ENCODE measurements around the gene TIMP3. TPM values are rescaled to one million over a fixed set of nuclear protein-coding genes. Genes with fewer than 3 reads are reported as not detected.

The TIMP3 gene
- polyA plus RNA-seq, 1 of the 3 experiments (the other 2 are of a cell fraction) = 26.1 TPM

DNA sequence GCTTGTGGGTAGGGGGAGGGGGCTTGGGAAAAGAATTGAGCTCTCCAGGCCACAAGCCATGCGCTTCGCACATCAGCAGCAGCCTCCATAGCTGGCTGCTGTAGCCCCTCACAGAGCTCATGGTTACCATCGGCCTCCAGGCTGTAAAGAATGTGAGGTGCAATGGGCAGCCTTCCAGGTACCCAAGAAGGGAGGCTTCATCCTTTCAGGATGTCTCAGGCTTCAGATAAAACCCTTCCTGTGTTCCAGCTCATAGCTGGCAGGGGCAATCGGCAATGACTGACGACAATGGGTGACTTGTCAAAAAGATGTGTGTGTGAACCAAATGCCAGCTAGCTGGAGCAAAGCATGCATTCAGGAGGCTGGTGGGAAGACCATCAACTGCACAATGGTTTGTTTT, 102.0 kb downstream of the TIMP3 start:
- 65% methylated on average over 2 of the region's 5 CpGs for WGBS (ENCODE audit: low lambda C conversion rate)
- H3K27me3 ChIP-seq (ENCODE audit: insufficient read depth) = no peaks in the 10 kb centered on the region
- H3K4me2 ChIP-seq = no peak overlapping the region
- CTCF ChIA-PET = interaction anchor here (0.8 to 3.3 kb wide), 5 partner anchors 7 to 102 kb away, joined by 3 to 16 read pairs (median 3); partner anchors contain the start of gene TIMP3
- POLR2A ChIA-PET = interaction anchor here (1.1 kb wide), 1 partner anchor 20 kb away, joined by 4 read pairs; no protein-coding TSS in a partner anchor
- no peak for DNase-seq
- H3K9ac ChIP-seq = no peak overlapping the region
- H4K20me1 ChIP-seq (ENCODE audit: insufficient read depth) = no peaks in the 10 kb centered on the region
- no peak overlapping the region for H3K4me3 ChIP-seq (ENCODE audit: low read depth in 2 of 2, low read length in 1 of 2)
- no peaks in the 10 kb centered on the region for H3F3A ChIP-seq (replicated peaks; ENCODE audit: insufficient read depth)
- H3K27ac ChIP-seq (ENCODE audit: low read depth in 2 of 2, low read length in 1 of 2) = no peak overlapping the region; a peak in 1 of 4 replicates
- H2AFZ ChIP-seq (ENCODE audit: low read depth) = no peak overlapping the region
- H3K9me2 ChIP-seq = no peaks in the 10 kb centered on the region
- H3K4me1 ChIP-seq (ENCODE audit: control insufficient read depth in 1 of 2, insufficient read depth in 2 of 2, low read depth in 1 of 2, low read length in 1 of 2) = peaks cover 0 to 20% of the 10 kb centered on the region in 2 experiments; a peak in 2 of 4 replicates
- H3K36me3 ChIP-seq (replicated peaks in 1 of 2; ENCODE audit: control insufficient read depth in 1 of 2, insufficient read depth in 2 of 2, low read length in 1 of 2) = no peaks in the 10 kb centered on the region
- no peaks in the 10 kb centered on the region for H3K79me2 ChIP-seq (ENCODE audit: insufficient read depth)
- no peaks in the 10 kb centered on the region for H3K9me3 ChIP-seq
- TF ChIP-seq MXI1 (IDR thresholded peaks at IDR 0.05; ENCODE audit: low read depth, low read length) (no peak), FOXM1 (IDR thresholded peaks at IDR 0.05; ENCODE audit: low read depth) (no peak), RAD21 (IDR thresholded peaks at IDR 0.05; ENCODE audit: low read length) (no peak), FOXJ3 (CRISPR knock-in tag; IDR thresholded peaks at IDR 0.05) (no peak), SIN3A (IDR thresholded peaks at IDR 0.05; ENCODE audit: borderline replicate concordance, low read depth, low read length) (no peak), CHD2 (IDR thresholded peaks at IDR 0.05; ENCODE audit: low read length, partially characterized antibody) (no peak), FOSL2 (IDR thresholded peaks at IDR 0.05; ENCODE audit: borderline replicate concordance, low read depth) (no peak), JUND (IDR thresholded peaks at IDR 0.05) (no peak), GATA2 (CRISPR knock-in tag; IDR thresholded peaks at IDR 0.05) (no peak), RFX5 (IDR thresholded peaks at IDR 0.05; ENCODE audit: low read length) (no peak), TCF12 (IDR thresholded peaks at IDR 0.05) (no peak)
- TF ChIP-seq, protein P1, sequence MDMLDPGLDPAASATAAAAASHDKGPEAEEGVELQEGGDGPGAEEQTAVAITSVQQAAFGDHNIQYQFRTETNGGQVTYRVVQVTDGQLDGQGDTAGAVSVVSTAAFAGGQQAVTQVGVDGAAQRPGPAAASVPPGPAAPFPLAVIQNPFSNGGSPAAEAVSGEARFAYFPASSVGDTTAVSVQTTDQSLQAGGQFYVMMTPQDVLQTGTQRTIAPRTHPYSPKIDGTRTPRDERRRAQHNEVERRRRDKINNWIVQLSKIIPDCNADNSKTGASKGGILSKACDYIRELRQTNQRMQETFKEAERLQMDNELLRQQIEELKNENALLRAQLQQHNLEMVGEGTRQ (IDR thresholded peaks at IDR 0.05; ENCODE audit: borderline replicate concordance, low read depth, low read length) = no peak
- TF ChIP-seq, protein P2, sequence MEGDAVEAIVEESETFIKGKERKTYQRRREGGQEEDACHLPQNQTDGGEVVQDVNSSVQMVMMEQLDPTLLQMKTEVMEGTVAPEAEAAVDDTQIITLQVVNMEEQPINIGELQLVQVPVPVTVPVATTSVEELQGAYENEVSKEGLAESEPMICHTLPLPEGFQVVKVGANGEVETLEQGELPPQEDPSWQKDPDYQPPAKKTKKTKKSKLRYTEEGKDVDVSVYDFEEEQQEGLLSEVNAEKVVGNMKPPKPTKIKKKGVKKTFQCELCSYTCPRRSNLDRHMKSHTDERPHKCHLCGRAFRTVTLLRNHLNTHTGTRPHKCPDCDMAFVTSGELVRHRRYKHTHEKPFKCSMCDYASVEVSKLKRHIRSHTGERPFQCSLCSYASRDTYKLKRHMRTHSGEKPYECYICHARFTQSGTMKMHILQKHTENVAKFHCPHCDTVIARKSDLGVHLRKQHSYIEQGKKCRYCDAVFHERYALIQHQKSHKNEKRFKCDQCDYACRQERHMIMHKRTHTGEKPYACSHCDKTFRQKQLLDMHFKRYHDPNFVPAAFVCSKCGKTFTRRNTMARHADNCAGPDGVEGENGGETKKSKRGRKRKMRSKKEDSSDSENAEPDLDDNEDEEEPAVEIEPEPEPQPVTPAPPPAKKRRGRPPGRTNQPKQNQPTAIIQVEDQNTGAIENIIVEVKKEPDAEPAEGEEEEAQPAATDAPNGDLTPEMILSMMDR (IDR thresholded peaks at IDR 0.05) = no peak
- TF ChIP-seq, protein P3, sequence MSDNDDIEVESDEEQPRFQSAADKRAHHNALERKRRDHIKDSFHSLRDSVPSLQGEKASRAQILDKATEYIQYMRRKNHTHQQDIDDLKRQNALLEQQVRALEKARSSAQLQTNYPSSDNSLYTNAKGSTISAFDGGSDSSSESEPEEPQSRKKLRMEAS (IDR thresholded peaks at IDR 0.05; ENCODE audit: low read depth) = no peak

DNA sequence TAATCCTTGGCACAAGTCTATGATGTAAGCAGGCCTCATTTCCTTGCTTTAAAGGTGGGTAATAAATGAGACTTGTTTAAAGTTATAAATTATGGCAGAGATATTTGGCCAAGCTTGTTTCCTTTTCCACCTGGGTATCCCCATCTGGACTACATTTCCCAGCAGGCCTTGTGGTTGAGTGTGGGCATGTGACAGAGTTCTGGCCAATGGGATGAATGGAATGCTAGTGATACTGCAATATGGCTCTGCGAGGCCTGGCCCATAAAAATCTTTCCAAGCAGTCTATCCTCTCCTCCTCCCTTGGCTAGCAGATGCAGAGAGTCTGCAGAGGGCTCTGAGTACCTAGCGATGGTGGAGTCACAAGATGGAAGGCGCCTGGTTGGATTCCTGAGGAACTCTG, 102.5 kb downstream of the TIMP3 start:
- POLR2A ChIA-PET = interaction anchor here (1.1 kb wide), 1 partner anchor 21 kb away, joined by 4 read pairs; no protein-coding TSS in a partner anchor
- H3K27ac ChIP-seq (ENCODE audit: low read depth in 2 of 2, low read length in 1 of 2) = no peak overlapping the region; a peak in 1 of 4 replicates
- H4K20me1 ChIP-seq (ENCODE audit: insufficient read depth) = no peaks in the 10 kb centered on the region
- WGBS (ENCODE audit: low lambda C conversion rate) = 70% methylated on average over 3 of the region's 3 CpGs
- no peaks in the 10 kb centered on the region for H3K36me3 ChIP-seq (replicated peaks in 1 of 2; ENCODE audit: control insufficient read depth in 1 of 2, insufficient read depth in 2 of 2, low read length in 1 of 2)
- DNase-seq = peak; percentile 60
- CTCF ChIA-PET = interaction anchor here (0.8 to 1.2 kb wide), 4 partner anchors 10 to 103 kb away, joined by 3 to 4 read pairs (median 4); partner anchors contain the start of gene TIMP3
- H3K4me2 ChIP-seq = no peak overlapping the region
- no peaks in the 10 kb centered on the region for H3F3A ChIP-seq (replicated peaks; ENCODE audit: insufficient read depth)
- no peaks in the 10 kb centered on the region for H3K27me3 ChIP-seq (ENCODE audit: insufficient read depth)
- no peaks in the 10 kb centered on the region for H3K79me2 ChIP-seq (ENCODE audit: insufficient read depth)
- no peak overlapping the region for H3K9ac ChIP-seq
- no peaks in the 10 kb centered on the region for H3K9me3 ChIP-seq
- H3K4me3 ChIP-seq (ENCODE audit: low read depth in 2 of 2, low read length in 1 of 2) = no peak overlapping the region
- 0 out of 2 replicates have a peak overlapping the region, but pooled peaks have one; percentile 56 for H2AFZ ChIP-seq (ENCODE audit: low read depth)
- peaks cover 0 to 20% of the 10 kb centered on the region in 2 experiments; a peak in 2 of 4 replicates for H3K4me1 ChIP-seq (ENCODE audit: control insufficient read depth in 1 of 2, insufficient read depth in 2 of 2, low read depth in 1 of 2, low read length in 1 of 2)
- TF ChIP-seq SIN3A (IDR thresholded peaks at IDR 0.05; ENCODE audit: borderline replicate concordance, low read depth, low read length) (no peak), GABPA (IDR thresholded peaks at IDR 0.05; ENCODE audit: low read depth) (no peak), YY1 (IDR thresholded peaks at IDR 0.05; ENCODE audit: low read depth) (peak; percentile 36; the same call in 1 of the 2 replicates), TAF1 (IDR thresholded peaks at IDR 0.05; ENCODE audit: borderline replicate concordance, low read depth, low read length) (no peak), POLR2AphosphoS5 (IDR thresholded peaks at IDR 0.05; ENCODE audit: low read depth, low read length) (no peak), MEF2A (IDR thresholded peaks at IDR 0.05; ENCODE audit: borderline replicate concordance, low read depth) (no peak)
- TF ChIP-seq, protein P4, sequence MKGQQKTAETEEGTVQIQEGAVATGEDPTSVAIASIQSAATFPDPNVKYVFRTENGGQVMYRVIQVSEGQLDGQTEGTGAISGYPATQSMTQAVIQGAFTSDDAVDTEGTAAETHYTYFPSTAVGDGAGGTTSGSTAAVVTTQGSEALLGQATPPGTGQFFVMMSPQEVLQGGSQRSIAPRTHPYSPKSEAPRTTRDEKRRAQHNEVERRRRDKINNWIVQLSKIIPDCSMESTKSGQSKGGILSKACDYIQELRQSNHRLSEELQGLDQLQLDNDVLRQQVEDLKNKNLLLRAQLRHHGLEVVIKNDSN (IDR thresholded peaks at IDR 0.05; ENCODE audit: borderline replicate concordance, low read depth) = peak; percentile 92
- TF ChIP-seq, protein P1 (IDR thresholded peaks at IDR 0.05; ENCODE audit: borderline replicate concordance, low read depth, low read length) = peak; percentile 74
- no peaks in the 10 kb centered on the region for H3K9me2 ChIP-seq

All from SK-N-SH (cell line).